ENCODE results near the gene HLA-DRB1. TPM values are rescaled to one million over a fixed set of nuclear protein-coding genes. Genes with fewer than 3 reads are reported as not detected.

The HLA-DRB1 gene
- total RNA-seq, 3 donors from 2014 or later (not counting 1 experiment from before 2014, with no cell fraction given), result 42.8 to 123 (median 53.9) TPM

DNA sequence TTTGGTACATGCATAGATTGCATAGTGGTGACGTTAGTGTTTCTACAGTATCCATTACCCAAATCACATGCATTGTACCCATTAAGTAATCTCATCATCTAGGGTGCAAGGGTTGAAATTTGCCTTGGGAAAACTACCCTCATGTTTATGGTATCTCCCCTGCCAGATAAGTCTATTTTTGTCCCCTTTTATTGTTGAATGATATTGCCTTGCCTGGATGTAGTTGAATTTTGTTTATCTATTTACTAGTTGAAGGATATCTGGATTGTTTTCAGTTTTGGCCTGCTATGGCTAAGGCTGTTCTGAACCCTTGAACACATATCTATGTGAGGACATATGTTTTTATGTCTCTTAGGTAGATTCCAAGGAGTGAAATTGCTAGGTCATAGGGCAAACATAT lies 13.4 kb downstream of the HLA-DRB1 start:
- Mint-ChIP-seq H3K4me1 (peaks cover 21 to 24% of the 10 kb centered on the region in 2 donors), H3K27ac (no peak overlapping the region), H3K9me3 (no peaks in the 10 kb centered on the region), H3K27me3 (ENCODE audit: low read depth in 2 of 2) (no peaks in the 10 kb centered on the region), H3K36me3 (no peaks in the 10 kb centered on the region), H3K4me3 (no peak overlapping the region)
- no peaks in the 10 kb centered on the region for H3K36me3 ChIP-seq (ENCODE audit: control insufficient read depth, insufficient read depth, low read length)
- no peak overlapping the region for H3K27ac ChIP-seq (ENCODE audit: low read length)
- no peak overlapping the region for H3K4me3 ChIP-seq (ENCODE audit: low read length)
- ATAC-seq (no peak), DNase-seq (no peak)
- H3K9me3 ChIP-seq (ENCODE audit: control insufficient read depth, insufficient read depth, low read length), result no peaks in the 10 kb centered on the region
- H3K4me1 ChIP-seq (ENCODE audit: control insufficient read depth, insufficient read depth, low read length), result no peaks in the 10 kb centered on the region
- H3K27me3 ChIP-seq (ENCODE audit: control insufficient read depth, insufficient read depth, low read length), result no peaks in the 10 kb centered on the region
- TF ChIP-seq, protein P1, sequence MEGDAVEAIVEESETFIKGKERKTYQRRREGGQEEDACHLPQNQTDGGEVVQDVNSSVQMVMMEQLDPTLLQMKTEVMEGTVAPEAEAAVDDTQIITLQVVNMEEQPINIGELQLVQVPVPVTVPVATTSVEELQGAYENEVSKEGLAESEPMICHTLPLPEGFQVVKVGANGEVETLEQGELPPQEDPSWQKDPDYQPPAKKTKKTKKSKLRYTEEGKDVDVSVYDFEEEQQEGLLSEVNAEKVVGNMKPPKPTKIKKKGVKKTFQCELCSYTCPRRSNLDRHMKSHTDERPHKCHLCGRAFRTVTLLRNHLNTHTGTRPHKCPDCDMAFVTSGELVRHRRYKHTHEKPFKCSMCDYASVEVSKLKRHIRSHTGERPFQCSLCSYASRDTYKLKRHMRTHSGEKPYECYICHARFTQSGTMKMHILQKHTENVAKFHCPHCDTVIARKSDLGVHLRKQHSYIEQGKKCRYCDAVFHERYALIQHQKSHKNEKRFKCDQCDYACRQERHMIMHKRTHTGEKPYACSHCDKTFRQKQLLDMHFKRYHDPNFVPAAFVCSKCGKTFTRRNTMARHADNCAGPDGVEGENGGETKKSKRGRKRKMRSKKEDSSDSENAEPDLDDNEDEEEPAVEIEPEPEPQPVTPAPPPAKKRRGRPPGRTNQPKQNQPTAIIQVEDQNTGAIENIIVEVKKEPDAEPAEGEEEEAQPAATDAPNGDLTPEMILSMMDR (IDR thresholded peaks at IDR 0.05), result no peak
- intact Hi-C loops (cut with micrococcal nuclease), result no loop called here
- WGBS (ENCODE audit: insufficient coverage), result no CpG with 5 or more reads among the region's 1 CpG

- TF ChIP-seq, protein P1 (IDR thresholded peaks at IDR 0.05), result no peak
- no peaks in the 10 kb centered on the region for H3K27me3 ChIP-seq (ENCODE audit: control insufficient read depth, insufficient read depth, low read length)
- Mint-ChIP-seq H3K4me1 (peaks cover 12 to 18% of the 10 kb centered on the region in 2 donors), H3K27me3 (ENCODE audit: low read depth in 2 of 2) (peaks cover 0 to 8% of the 10 kb centered on the region in 2 donors), H3K27ac (peak overlapping the region in 1 of 2 donors; percentile 50), H3K36me3 (no peaks in the 10 kb centered on the region), H3K4me3 (no peak overlapping the region), H3K9me3 (no peaks in the 10 kb centered on the region)
- intact Hi-C loops (cut with micrococcal nuclease), result loop anchor here (1.0 kb wide), 1 partner anchor 88 kb away; no protein-coding TSS in a partner anchor
- H3K36me3 ChIP-seq (ENCODE audit: control insufficient read depth, insufficient read depth, low read length), result no peaks in the 10 kb centered on the region
- H3K4me1 ChIP-seq (ENCODE audit: control insufficient read depth, insufficient read depth, low read length), result no peaks in the 10 kb centered on the region
- H3K4me3 ChIP-seq (ENCODE audit: low read length), result no peak overlapping the region
- no peak for DNase-seq
- 45% methylated on average over 2 of the region's 4 CpGs for WGBS (ENCODE audit: insufficient coverage)
- no peak overlapping the region for H3K27ac ChIP-seq (ENCODE audit: low read length)
- no peak for ATAC-seq
- H3K9me3 ChIP-seq (ENCODE audit: control insufficient read depth, insufficient read depth, low read length), result no peaks in the 10 kb centered on the region
These were observed 19.2 kb downstream of the HLA-DRB1 start for GRCh38 chr6:32570363-32570905.

- DNase-seq, result no peak
- Mint-ChIP-seq H3K27me3 (ENCODE audit: low read depth in 2 of 2) (peaks cover under 1 to 8% of the 10 kb centered on the region in 2 donors), H3K4me3 (peak overlapping the region; percentile 65), H3K27ac (peak overlapping the region; percentile 79 to 94), H3K9me3 (no peaks in the 10 kb centered on the region), H3K36me3 (no peaks in the 10 kb centered on the region), H3K4me1 (peaks cover 12 to 18% of the 10 kb centered on the region in 2 donors)
- H3K9me3 ChIP-seq (ENCODE audit: control insufficient read depth, insufficient read depth, low read length), result no peaks in the 10 kb centered on the region
- WGBS (ENCODE audit: insufficient coverage), result 0% methylated on average over 2 of the region's 6 CpGs
- TF ChIP-seq, protein P1 (IDR thresholded peaks at IDR 0.05), result no peak
- intact Hi-C loops (cut with micrococcal nuclease), result no loop called here
- H3K36me3 ChIP-seq (ENCODE audit: control insufficient read depth, insufficient read depth, low read length), result no peaks in the 10 kb centered on the region
- ATAC-seq, result peak in 2 of 3 donors; percentile 71 to 85
- H3K4me1 ChIP-seq (ENCODE audit: control insufficient read depth, insufficient read depth, low read length), result no peaks in the 10 kb centered on the region
- H3K27me3 ChIP-seq (ENCODE audit: control insufficient read depth, insufficient read depth, low read length), result no peaks in the 10 kb centered on the region
- H3K4me3 ChIP-seq (ENCODE audit: low read length), result no peak overlapping the region
- no peak overlapping the region for H3K27ac ChIP-seq (ENCODE audit: low read length)
These were observed 21.1 kb downstream of the HLA-DRB1 start for GRCh38 chr6:32568561-32568960.

- no peaks in the 10 kb centered on the region for H3K9me3 ChIP-seq (ENCODE audit: control insufficient read depth, insufficient read depth, low read length)
- peaks cover 7 to 8% of the 10 kb centered on the region in 2 donors for H3K27me3 Mint-ChIP-seq (ENCODE audit: low read depth in 2 of 2)
- no peaks in the 10 kb centered on the region for H3K4me1 ChIP-seq (ENCODE audit: control insufficient read depth, insufficient read depth, low read length)
- H3K27me3 ChIP-seq (ENCODE audit: control insufficient read depth, insufficient read depth, low read length), result no peaks in the 10 kb centered on the region
- DNase-seq (no peak), ATAC-seq (no peak)
- no peak overlapping the region for H3K27ac Mint-ChIP-seq
- no CpG with 5 or more reads among the region's 8 CpGs for WGBS (ENCODE audit: insufficient coverage)
- H3K4me1 Mint-ChIP-seq, result peaks cover 12 to 18% of the 10 kb centered on the region in 2 donors
- TF ChIP-seq, protein P1 (IDR thresholded peaks at IDR 0.05), result no peak
- no peaks in the 10 kb centered on the region for H3K36me3 ChIP-seq (ENCODE audit: control insufficient read depth, insufficient read depth, low read length)
- no peak overlapping the region for H3K4me3 ChIP-seq (ENCODE audit: low read length)
- no peak overlapping the region for H3K4me3 Mint-ChIP-seq
- no peaks in the 10 kb centered on the region for H3K9me3 Mint-ChIP-seq
- no peak overlapping the region for H3K27ac ChIP-seq (ENCODE audit: low read length)
- no peaks in the 10 kb centered on the region for H3K36me3 Mint-ChIP-seq
- intact Hi-C loops (cut with micrococcal nuclease), result no loop called here
These were observed 22.7 kb downstream of the HLA-DRB1 start for GRCh38 chr6:32566957-32567356.

Measured in natural killer cell (primary cell).